ENCODE results near the gene PGAP6.

- TF ChIP-seq, protein P1, sequence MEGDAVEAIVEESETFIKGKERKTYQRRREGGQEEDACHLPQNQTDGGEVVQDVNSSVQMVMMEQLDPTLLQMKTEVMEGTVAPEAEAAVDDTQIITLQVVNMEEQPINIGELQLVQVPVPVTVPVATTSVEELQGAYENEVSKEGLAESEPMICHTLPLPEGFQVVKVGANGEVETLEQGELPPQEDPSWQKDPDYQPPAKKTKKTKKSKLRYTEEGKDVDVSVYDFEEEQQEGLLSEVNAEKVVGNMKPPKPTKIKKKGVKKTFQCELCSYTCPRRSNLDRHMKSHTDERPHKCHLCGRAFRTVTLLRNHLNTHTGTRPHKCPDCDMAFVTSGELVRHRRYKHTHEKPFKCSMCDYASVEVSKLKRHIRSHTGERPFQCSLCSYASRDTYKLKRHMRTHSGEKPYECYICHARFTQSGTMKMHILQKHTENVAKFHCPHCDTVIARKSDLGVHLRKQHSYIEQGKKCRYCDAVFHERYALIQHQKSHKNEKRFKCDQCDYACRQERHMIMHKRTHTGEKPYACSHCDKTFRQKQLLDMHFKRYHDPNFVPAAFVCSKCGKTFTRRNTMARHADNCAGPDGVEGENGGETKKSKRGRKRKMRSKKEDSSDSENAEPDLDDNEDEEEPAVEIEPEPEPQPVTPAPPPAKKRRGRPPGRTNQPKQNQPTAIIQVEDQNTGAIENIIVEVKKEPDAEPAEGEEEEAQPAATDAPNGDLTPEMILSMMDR (IDR thresholded peaks at IDR 0.05 in 8 of 11, conservative IDR thresholded peaks at IDR 0.05 in 3 of 11): no peak
- no peak for TF ChIP-seq POLR2A (IDR thresholded peaks at IDR 0.05)
- TF ChIP-seq POLR2AphosphoS5 (IDR thresholded peaks at IDR 0.05): peak in 2 of 3 donors; percentile 6 to 16
These were observed 39.1 kb downstream of the PGAP6 start for GRCh38 chr16:342455-343213.
